OCI-LY7 (cell line): ENCODE measurements around the gene FCAMR. TPM values are rescaled to one million over a fixed set of nuclear protein-coding genes. Genes with fewer than 3 reads are reported as not detected.

ENCODE experiments used
- BruUV-seq: library from RNA; stranded (reverse); fragments of 400-500 nt; replicated peaks from 2 replicates; lab custom pipeline; 2021; lab: Mats Ljungman, UMichigan
- CTCF ChIA-PET: fragments of 300-600 bp; sonication (Branson Sonifier 250); formaldehyde crosslinking; loops from one replicate; lab custom pipeline; 2022; ENCODE audit warnings: antibody characterized with exemption; ENCODE audit not compliant: unreplicated experiment; lab: Charles Lee
- POLR2A ChIA-PET: fragments of 300-600 bp; sonication (Branson Sonifier 250); formaldehyde crosslinking; loops from one replicate; lab custom pipeline; 2022; ENCODE audit warnings: antibody characterized with exemption; lab: Charles Lee
- DNase-seq: peaks from one replicate; pipeline ENCODE4 v3.0.0-alpha.2; 2015; ENCODE audit warnings: low spot score
- H2AFZ ChIP-seq: fragments of 200-600 bp; sonication (generic), shearing (Covaris generic); 2 replicates; pipeline ENCODE4 v1.6.1; 2014; ENCODE audit warnings: mild to moderate bottlenecking, antibody characterized with exemption, low read length, moderate library complexity
- H3K27ac ChIP-seq: fragments of 200-600 bp; sonication (generic); 2 replicates; pipeline ENCODE4 v1.5.1; 2014; ENCODE audit warnings: mixed run types, low read depth, mild to moderate bottlenecking, moderate library complexity, low read length, inconsistent platforms; ENCODE audit not compliant: poor library complexity, severe bottlenecking
- H3K36me3 ChIP-seq: fragments of 200-600 bp; sonication (generic); 2 replicates; pipeline ENCODE4 v1.6.1; 2014; ENCODE audit warnings: mild to moderate bottlenecking, antibody characterized with exemption, low read length, moderate library complexity, mixed read lengths; ENCODE audit not compliant: insufficient read depth
- H3K4me1 ChIP-seq: fragments of 200-600 bp; sonication (generic); 2 replicates; pipeline ENCODE4 v1.5.1; 2014; ENCODE audit warnings: mild to moderate bottlenecking, low read length; ENCODE audit not compliant: insufficient read depth, poor library complexity, severe bottlenecking
- H3K4me2 ChIP-seq: fragments of 200-600 bp; sonication (generic); 2 replicates; pipeline ENCODE4 v1.6.1; 2014; ENCODE audit warnings: mild to moderate bottlenecking, low read length
- H3K4me3 ChIP-seq: fragments of 200-600 bp; sonication (generic); 2 replicates; pipeline ENCODE4 v1.5.1; 2014; ENCODE audit warnings: mild to moderate bottlenecking, low read depth, low read length; ENCODE audit not compliant: poor library complexity, severe bottlenecking
- H3K79me2 ChIP-seq: fragments of 200-600 bp; sonication (generic); 2 replicates; pipeline ENCODE4 v1.6.1; 2016; ENCODE audit warnings: low read depth, mild to moderate bottlenecking, low read length, moderate library complexity, mixed read lengths; ENCODE audit not compliant: insufficient read depth
- H3K9me2 ChIP-seq: fragments of 200-600 bp; sonication (generic); 2 replicates; pipeline ENCODE4 v1.6.1; 2016; ENCODE audit warnings: mild to moderate bottlenecking, low read length, mixed read lengths; ENCODE audit not compliant: insufficient read depth
- H3K9me3 ChIP-seq: fragments of 200-600 bp; sonication (generic); 2 replicates; pipeline ENCODE4 v1.6.1; 2014; ENCODE audit warnings: mild to moderate bottlenecking, mixed run types, low read length, mixed read lengths
- H4K20me1 ChIP-seq: fragments of 200-600 bp; sonication (generic); 2 replicates; pipeline ENCODE4 v1.6.1; 2014; ENCODE audit warnings: mild to moderate bottlenecking, antibody characterized with exemption, low read length, moderate library complexity, mixed read lengths; ENCODE audit not compliant: insufficient read depth
- CTCF ChIP-seq: fragments of 200-600 bp; sonication (generic); conservative IDR thresholded peaks from 2 replicates; pipeline ENCODE4 v1.5.1; 2014; ENCODE audit warnings: mild to moderate bottlenecking, antibody characterized with exemption, low read length, moderate library complexity, mixed read lengths
- EZH2phosphoT487 ChIP-seq: fragments of 200-600 bp; sonication (generic); IDR thresholded peaks from 2 replicates; pipeline ENCODE4 v1.6.1; 2018; ENCODE audit warnings: low read depth, borderline replicate concordance, mild to moderate bottlenecking, mixed run types, antibody characterized with exemption, low read length, moderate library complexity, mixed read lengths
- intact Hi-C: fragments of 100-400 bp; cut with micrococcal nuclease; formaldehyde crosslinking; loops from one replicate; pipeline ENCODE4 v1.10.0; 2022; ENCODE audit not compliant: unreplicated experiment
- total RNA-seq, 2 experiments: library from RNA; depleted of rRNA in 1 of 2; stranded (reverse); fragments of >200 nt in 1 of 2; shearing (Covaris generic) in 1 of 2; gene quantifications; 2 replicates each; pipeline ENCODE4 v1.2.3, GENCODE V29; 2014 to 2022

The FCAMR gene
- total RNA-seq, 2 experiments from 2014 or later, result not detected

GRCh38 chr1:206961668-206962067 lies 8.6 kb downstream of the FCAMR start:
- no peaks in the 10 kb centered on the region for H3K9me3 ChIP-seq
- no peak for DNase-seq
- H2AFZ ChIP-seq, result no peak overlapping the region
- no peaks in the 10 kb centered on the region for H3K36me3 ChIP-seq
- intact Hi-C loops, result no loop called here
- no peaks in the 10 kb centered on the region for H3K4me1 ChIP-seq
- H4K20me1 ChIP-seq, result no peaks in the 10 kb centered on the region
- BruUV-seq, result no TSS peak
- H3K4me3 ChIP-seq, result no peak overlapping the region
- ChIA-PET CTCF (no interaction called here), POLR2A (interaction anchor here (1.4 kb wide), 1 partner anchor 11 kb away, joined by 3 read pairs; no protein-coding TSS in a partner anchor)
- no peak for TF ChIP-seq CTCF
- TF ChIP-seq EZH2phosphoT487, result no peak
- no peaks in the 10 kb centered on the region for H3K79me2 ChIP-seq
- H3K27ac ChIP-seq, result no peak overlapping the region
- H3K4me2 ChIP-seq, result no peak overlapping the region
- H3K9me2 ChIP-seq, result no peaks in the 10 kb centered on the region

- Histone ChIP-seq H3K4me2 (no peak overlapping the region), H3K27ac (no peak overlapping the region), H3K4me3 (no peak overlapping the region), H4K20me1 (no peaks in the 10 kb centered on the region), H3K4me1 (no peaks in the 10 kb centered on the region), H3K79me2 (no peaks in the 10 kb centered on the region), H2AFZ (no peak overlapping the region), H3K9me3 (no peaks in the 10 kb centered on the region), H3K9me2 (no peaks in the 10 kb centered on the region), H3K36me3 (no peaks in the 10 kb centered on the region)
- BruUV-seq, result no TSS peak
- intact Hi-C loops, result no loop called here
- POLR2A ChIA-PET, result interaction anchor here (0.6 to 1.4 kb wide), 2 partner anchors 12 to 16 kb away, joined by 3 read pairs; no protein-coding TSS in a partner anchor
- CTCF ChIA-PET, result no interaction called here
- no peak for DNase-seq
- no peak for TF ChIP-seq CTCF
- TF ChIP-seq EZH2phosphoT487, result no peak
Measured at GRCh38 chr1:206960676-206961386, 9.4 kb downstream of the FCAMR start.

GRCh38 chr1:206958144-206958543 lies 12.1 kb downstream of the FCAMR start:
- intact Hi-C loops, result no loop called here
- H4K20me1 ChIP-seq, result no peaks in the 10 kb centered on the region
- BruUV-seq, result no TSS peak
- H3K4me1 ChIP-seq, result no peaks in the 10 kb centered on the region
- H3K9me2 ChIP-seq, result no peaks in the 10 kb centered on the region
- no peak overlapping the region for H3K4me3 ChIP-seq
- no peaks in the 10 kb centered on the region for H3K36me3 ChIP-seq
- no peak for TF ChIP-seq EZH2phosphoT487
- TF ChIP-seq CTCF, result no peak
- H2AFZ ChIP-seq, result no peak overlapping the region
- no peaks in the 10 kb centered on the region for H3K9me3 ChIP-seq
- H3K4me2 ChIP-seq, result no peak overlapping the region
- H3K27ac ChIP-seq, result no peak overlapping the region
- ChIA-PET POLR2A (no interaction called here), CTCF (no interaction called here)
- no peak for DNase-seq
- no peaks in the 10 kb centered on the region for H3K79me2 ChIP-seq
